Measurements from ENCODE around the gene CSN1S1.

Gene CSN1S1

GRCh38 chr4:69986663-69987062 is 55.8 kb downstream of the CSN1S1 start:
- in situ Hi-C loops (cut with MboI; ENCODE audit: low sequenced_read_pairs), result no loop called here

GRCh38 chr4:69991016-69991415 is 60.1 kb downstream of the CSN1S1 start:
- in situ Hi-C loops (cut with MboI; ENCODE audit: low sequenced_read_pairs), result no loop called here

GRCh38 chr4:69994782-69995181 is 63.9 kb downstream of the CSN1S1 start:
- in situ Hi-C loops (cut with MboI; ENCODE audit: low sequenced_read_pairs), result no loop called here

GRCh38 chr4:69995526-69996016 is 64.7 kb downstream of the CSN1S1 start, which contains the start of gene STATH:
STATH (plus strand) TSS chr4:69995966; CDS start chr4:69998438, 2,472 bp downstream.
- in situ Hi-C loops (cut with MboI; ENCODE audit: low sequenced_read_pairs), result no loop called here
